ENCODE results near the gene MALRD1.
"Not testable (repeated sequence)": the region's sequence is repeated elsewhere in the genome, so short reads cannot be mapped to it uniquely, and the experiment has no call there.

Gene MALRD1

GRCh38 chr10:19724287-19724686, 675.7 kb downstream of the MALRD1 start:
- DNase-seq: no peak

DNA sequence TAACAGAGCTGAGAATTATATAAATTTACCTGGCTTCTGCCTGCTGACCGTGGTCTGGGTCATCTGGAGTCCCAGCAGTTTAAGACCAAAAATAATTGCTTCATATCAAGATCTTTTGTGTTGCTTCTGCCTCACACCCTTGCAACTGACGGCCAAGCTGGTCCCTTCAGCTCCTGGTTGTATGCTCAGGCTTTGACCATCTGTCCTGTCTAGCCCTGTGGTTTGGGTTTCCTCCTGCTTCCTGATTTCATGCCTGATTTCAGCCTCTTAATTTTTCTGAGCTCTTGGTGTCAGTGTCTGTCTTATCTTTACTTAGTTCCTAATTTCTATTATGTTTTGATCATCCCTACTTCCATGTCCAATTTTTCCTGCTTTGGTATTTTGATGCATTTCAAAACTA, 679.8 kb downstream of the MALRD1 start:
- DNase-seq: peak in 3 of 4 experiments; percentile 19 to 37 (median 27)

- no peak for DNase-seq
Observed at GRCh38 chr10:19728964-19729363, 680.4 kb downstream of the MALRD1 start.

GRCh38 chr10:19730167-19730906, 681.7 kb downstream of the MALRD1 start:
- no peak for DNase-seq

DNA sequence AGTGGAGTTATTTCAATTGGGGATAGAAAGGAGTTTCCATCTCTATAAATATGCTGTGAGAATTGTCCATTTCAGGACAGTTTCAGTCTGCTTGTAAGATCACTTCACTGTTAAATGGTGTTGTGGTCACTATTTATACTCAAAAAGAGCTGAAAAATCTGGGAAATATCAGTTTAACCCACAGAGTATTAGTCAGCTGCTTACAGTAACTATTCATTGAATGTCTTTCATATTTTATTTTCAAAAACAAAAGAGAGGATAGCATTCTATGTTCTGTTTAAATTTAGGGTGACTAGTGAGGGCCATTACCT, 682.3 kb downstream of the MALRD1 start:
- DNase-seq: no peak

DNA sequence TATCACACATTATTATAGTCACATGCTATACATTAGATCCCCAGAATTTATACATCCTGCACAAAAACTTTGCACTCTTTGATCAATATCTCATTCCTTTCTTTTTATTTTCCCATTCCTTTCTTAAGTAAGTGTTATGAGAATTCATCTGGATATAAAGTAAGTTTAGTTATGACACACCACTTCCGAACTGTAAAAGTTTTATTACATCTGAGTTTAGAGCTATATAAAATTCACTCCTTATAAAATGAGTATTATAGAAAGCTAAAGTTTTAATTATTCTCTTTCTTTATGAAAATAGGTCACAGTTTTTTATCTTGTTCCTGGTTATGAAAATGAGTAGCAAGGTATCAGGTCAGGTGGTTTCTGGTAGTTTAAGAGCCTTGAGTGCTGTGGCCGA, 683.0 kb downstream of the MALRD1 start:
- no peak for DNase-seq

DNA sequence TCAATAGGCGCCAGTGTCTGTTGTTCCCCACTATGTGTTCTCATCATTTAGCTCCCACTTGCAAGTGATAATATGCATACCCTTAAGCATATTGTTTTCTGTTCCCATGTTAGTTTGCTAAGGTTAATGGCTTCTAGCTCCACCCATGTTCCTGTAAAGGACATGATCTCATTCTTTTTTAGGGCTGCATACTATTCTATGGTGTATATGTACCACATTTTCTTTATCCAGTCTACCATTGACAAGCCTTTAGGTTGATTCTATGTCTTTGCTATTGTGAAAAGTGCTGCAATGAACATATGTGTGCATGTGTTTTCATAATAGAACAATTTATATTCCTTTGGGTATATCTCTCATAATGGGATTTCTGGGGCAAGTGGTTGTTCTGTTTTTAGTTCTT, 689.8 kb downstream of the MALRD1 start:
- no peak for DNase-seq

- not testable (repeated sequence) for DNase-seq
Observed at GRCh38 chr10:19739232-19739631, 690.6 kb downstream of the MALRD1 start.

DNA sequence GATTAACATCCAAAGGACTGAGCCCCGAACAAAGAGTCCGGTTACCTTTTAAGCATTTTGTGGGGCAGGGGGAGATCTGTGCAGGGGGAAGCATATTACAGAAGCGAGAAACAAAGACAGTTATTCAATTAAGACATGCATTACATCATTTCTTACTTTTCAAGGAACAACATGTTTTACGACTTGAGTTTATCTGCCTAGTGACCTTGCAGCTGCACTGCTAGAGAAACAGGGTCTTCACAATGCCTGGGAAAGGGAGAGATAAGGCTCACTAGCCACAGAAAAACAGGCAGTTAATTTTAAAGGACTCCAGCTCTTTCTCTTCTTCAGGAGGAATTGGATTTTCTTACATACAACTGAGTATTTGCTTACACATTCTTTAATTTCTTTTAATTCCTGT, 693.5 kb downstream of the MALRD1 start:
- not testable (repeated sequence) for DNase-seq

- no peak for DNase-seq
Observed at GRCh38 chr10:19745672-19746071, 697.1 kb downstream of the MALRD1 start.

GRCh38 chr10:19749185-19749729, 700.7 kb downstream of the MALRD1 start:
- DNase-seq: peak; percentile 47 to 72 (median 55)

GRCh38 chr10:19750972-19751371, 702.4 kb downstream of the MALRD1 start:
- DNase-seq: no peak

DNA sequence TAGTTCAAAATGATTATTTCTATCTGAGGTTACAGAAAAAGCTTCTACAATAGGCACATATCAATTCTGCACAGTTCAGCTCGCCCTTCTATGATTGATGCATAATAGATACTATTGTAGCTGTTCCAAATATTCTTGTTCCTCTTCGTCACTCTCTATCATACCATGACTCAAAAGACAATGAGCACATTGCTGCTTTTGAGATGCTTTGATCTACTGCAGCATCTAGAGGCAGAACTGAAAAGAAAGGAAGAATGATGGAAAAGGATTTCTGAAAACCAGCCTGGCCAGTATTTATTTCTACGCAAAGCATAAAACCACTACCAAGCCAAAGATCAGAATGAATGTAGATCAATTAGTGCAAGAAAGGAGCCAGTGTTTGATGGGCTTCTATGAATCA, 708.3 kb downstream of the MALRD1 start:
- DNase-seq: no peak

DNA sequence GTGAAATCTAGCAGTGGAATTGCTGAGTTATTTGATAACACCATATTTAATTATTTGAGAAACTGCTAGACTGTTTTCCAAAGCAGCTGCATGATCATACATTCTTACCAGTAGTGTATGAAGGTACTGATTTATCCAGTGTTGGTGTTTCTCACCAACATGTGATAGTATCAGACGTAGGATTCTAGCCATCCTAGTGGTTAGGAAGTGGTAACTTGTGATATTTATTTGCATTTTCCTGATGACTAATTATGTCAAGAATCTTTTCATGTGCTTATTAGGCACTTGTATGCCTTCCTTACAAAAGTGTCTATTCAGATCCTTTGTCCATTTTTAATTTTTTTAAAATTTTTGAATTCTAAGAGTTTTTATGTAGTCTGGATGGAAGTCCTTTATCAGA, 713.4 kb downstream of the MALRD1 start:
- DNase-seq: peak in 2 of 4 experiments; percentile 32 to 33

DNA sequence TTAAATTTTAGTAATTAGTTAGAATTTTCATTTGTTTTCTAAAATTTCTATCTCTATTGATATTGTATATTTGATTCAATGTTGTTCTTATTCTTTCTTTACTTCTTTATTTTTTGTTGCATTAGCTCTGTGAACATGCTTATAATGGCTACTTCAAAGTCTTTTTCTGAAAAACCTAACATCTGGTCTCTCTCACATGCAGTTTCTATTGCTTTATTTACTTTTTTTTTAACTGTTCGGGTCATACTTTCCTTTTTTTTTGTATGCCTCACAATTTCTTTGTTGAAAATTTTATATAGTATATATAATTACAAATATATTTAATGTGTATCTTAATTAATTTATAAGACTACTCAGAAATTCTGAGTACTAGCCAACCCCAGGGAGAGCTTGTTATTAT, 715.5 kb downstream of the MALRD1 start:
- no peak for DNase-seq

DNA sequence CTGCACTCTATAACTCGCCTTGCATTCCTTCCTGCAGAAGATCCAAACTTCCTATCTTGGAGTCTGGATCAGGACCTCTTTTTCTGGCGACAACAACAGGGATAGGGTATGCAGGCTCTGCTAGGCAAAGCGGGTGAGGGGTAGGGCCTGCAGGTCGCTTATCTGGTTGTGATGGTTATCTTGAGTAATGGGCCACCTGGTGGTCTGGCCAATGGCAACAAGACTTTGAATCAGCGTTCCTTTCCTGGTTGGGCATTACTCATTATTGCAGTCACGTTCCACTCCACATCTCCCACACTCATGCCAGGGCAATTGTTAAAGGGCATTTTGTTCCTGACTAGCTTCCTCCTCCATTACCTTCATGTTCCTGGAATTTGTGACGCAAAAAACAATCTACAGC, 719.3 kb downstream of the MALRD1 start:
- DNase-seq: no peak

DNA sequence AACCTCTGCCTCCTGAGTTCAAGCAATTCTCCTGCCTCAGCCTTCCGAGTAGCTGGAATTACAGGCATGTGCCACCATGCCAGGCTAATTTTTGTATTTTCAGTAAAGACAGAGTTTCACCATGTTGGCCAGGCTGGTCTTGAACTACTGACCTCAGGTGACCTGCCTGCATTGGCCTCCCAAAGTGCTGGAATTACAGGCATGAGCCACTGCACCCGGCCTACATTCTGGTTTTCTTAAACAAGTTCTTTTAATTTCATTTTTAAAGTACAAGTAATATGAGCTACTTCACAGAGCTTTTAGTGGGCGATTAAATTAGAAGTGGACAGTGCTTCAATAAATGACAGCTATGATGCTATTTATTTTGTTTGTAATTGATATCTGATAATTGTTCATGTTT, 721.2 kb downstream of the MALRD1 start:
- not testable (repeated sequence) for DNase-seq

GRCh38 chr10:19772972-19773371, 724.4 kb downstream of the MALRD1 start:
- DNase-seq: peak; percentile 20 to 52 (median 32)

- DNase-seq: peak; percentile 53 to 90 (median 75)
Observed at GRCh38 chr10:19775296-19775695, 726.7 kb downstream of the MALRD1 start.

- peak in 1 of 4 experiments; percentile 13 for DNase-seq
Observed at GRCh38 chr10:19777806-19778205, 729.2 kb downstream of the MALRD1 start.

DNA sequence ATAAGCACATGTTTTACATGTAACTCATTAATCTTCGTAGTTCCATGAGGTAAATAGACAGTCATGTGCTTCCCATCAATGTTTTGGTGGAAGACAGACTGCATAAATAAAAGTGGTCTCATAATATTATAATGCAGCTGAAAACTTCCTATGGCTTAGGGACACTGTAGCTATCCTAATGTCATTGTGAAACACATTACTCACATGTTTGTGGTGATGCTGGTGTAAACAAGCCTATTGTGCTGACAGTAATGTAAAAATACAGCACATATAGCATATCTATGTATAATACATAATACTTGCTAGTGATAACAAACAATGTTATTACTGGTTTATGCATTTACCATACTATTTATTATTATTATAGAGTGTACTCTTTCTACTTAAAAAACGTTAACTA, 730.4 kb downstream of the MALRD1 start:
- peak in 2 of 4 experiments; percentile 50 to 55 for DNase-seq

- DNase-seq: no peak
Observed at GRCh38 chr10:19782430-19783089, 734.0 kb downstream of the MALRD1 start.

- DNase-seq: no peak
Observed at GRCh38 chr10:19783721-19784120, 735.1 kb downstream of the MALRD1 start.
